ENCODE data around the gene NECAP2. TPM values are rescaled to one million over a fixed set of nuclear protein-coding genes. Genes with fewer than 3 reads are reported as not detected.
A peak's percentile ranks its signal among the peaks of the same experiment; 100 is the strongest.

Gene NECAP2
- total RNA-seq, 1 experiment from 2014 or later: 29.8 TPM

DNA sequence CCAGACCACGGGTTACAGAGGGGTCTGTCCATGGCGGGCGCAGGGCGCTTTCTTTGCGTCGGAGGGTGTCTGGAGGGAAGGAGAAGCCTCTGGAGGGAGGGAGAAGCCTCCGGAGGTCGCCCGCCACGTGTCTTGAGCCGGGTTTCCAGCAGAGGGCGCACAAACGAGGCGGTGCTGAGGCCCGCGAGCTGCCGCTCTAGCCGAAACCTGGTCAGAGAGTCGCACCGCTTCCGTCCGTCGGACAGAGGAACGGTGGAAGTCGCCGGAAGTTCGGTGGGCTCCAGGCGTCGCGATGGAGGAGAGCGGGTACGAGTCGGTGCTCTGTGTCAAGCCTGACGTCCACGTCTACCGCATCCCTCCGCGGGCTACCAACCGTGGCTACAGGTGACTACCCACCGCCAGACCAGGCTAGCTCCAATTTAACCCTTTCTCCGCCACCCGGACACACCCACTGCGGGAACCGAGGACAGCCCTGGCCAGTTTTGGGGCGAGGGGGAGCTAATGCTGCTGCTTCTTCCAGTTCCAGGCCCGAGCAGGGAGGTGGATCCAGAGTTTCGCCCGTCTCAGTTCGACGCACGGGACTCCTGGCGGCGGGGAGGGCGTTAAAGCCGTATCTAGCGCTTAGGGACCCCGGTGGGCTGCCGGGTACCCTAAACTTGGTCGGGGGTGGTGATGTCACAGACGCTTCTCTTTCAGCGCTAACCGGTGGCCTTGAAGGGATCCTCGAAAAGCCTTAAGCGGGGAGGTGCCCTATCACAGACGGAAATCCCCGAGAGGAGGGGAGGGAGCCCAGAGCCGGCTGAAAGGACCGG lies at the start of gene NECAP2 (continued):
- TF ChIP-seq, protein P1, sequence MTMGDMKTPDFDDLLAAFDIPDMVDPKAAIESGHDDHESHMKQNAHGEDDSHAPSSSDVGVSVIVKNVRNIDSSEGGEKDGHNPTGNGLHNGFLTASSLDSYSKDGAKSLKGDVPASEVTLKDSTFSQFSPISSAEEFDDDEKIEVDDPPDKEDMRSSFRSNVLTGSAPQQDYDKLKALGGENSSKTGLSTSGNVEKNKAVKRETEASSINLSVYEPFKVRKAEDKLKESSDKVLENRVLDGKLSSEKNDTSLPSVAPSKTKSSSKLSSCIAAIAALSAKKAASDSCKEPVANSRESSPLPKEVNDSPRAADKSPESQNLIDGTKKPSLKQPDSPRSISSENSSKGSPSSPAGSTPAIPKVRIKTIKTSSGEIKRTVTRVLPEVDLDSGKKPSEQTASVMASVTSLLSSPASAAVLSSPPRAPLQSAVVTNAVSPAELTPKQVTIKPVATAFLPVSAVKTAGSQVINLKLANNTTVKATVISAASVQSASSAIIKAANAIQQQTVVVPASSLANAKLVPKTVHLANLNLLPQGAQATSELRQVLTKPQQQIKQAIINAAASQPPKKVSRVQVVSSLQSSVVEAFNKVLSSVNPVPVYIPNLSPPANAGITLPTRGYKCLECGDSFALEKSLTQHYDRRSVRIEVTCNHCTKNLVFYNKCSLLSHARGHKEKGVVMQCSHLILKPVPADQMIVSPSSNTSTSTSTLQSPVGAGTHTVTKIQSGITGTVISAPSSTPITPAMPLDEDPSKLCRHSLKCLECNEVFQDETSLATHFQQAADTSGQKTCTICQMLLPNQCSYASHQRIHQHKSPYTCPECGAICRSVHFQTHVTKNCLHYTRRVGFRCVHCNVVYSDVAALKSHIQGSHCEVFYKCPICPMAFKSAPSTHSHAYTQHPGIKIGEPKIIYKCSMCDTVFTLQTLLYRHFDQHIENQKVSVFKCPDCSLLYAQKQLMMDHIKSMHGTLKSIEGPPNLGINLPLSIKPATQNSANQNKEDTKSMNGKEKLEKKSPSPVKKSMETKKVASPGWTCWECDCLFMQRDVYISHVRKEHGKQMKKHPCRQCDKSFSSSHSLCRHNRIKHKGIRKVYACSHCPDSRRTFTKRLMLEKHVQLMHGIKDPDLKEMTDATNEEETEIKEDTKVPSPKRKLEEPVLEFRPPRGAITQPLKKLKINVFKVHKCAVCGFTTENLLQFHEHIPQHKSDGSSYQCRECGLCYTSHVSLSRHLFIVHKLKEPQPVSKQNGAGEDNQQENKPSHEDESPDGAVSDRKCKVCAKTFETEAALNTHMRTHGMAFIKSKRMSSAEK (CRISPR knock-in tag; IDR thresholded peaks at IDR 0.05; ENCODE audit: borderline replicate concordance): no peak
- no peak for TF ChIP-seq NFATC4 (CRISPR knock-in tag; IDR thresholded peaks at IDR 0.05)
- TF ChIP-seq, protein P2, sequence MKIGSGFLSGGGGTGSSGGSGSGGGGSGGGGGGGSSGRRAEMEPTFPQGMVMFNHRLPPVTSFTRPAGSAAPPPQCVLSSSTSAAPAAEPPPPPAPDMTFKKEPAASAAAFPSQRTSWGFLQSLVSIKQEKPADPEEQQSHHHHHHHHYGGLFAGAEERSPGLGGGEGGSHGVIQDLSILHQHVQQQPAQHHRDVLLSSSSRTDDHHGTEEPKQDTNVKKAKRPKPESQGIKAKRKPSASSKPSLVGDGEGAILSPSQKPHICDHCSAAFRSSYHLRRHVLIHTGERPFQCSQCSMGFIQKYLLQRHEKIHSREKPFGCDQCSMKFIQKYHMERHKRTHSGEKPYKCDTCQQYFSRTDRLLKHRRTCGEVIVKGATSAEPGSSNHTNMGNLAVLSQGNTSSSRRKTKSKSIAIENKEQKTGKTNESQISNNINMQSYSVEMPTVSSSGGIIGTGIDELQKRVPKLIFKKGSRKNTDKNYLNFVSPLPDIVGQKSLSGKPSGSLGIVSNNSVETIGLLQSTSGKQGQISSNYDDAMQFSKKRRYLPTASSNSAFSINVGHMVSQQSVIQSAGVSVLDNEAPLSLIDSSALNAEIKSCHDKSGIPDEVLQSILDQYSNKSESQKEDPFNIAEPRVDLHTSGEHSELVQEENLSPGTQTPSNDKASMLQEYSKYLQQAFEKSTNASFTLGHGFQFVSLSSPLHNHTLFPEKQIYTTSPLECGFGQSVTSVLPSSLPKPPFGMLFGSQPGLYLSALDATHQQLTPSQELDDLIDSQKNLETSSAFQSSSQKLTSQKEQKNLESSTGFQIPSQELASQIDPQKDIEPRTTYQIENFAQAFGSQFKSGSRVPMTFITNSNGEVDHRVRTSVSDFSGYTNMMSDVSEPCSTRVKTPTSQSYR (CRISPR knock-in tag; IDR thresholded peaks at IDR 0.05): no peak
- TF ChIP-seq AR (CRISPR knock-in tag; IDR thresholded peaks at IDR 0.05): no peak
- TF ChIP-seq FOXJ3 (CRISPR knock-in tag; IDR thresholded peaks at IDR 0.05; ENCODE audit: borderline replicate concordance): no peak
- TF ChIP-seq SMAD4 (CRISPR knock-in tag; IDR thresholded peaks at IDR 0.05): no peak
- TF ChIP-seq STAT6 (CRISPR knock-in tag; conservative IDR thresholded peaks at IDR 0.05; ENCODE audit: low read depth): no peak
- no peak for TF ChIP-seq SMAD3 (CRISPR knock-in tag; IDR thresholded peaks at IDR 0.05; ENCODE audit: borderline replicate concordance)
- 0 out of 2 replicates have a peak, but pooled peaks have one; percentile 2 for TF ChIP-seq JUN (CRISPR knock-in tag; IDR thresholded peaks at IDR 0.05)
- peak; percentile 89 for TF ChIP-seq CREM (CRISPR knock-in tag; IDR thresholded peaks at IDR 0.05)
- TF ChIP-seq, protein P3, sequence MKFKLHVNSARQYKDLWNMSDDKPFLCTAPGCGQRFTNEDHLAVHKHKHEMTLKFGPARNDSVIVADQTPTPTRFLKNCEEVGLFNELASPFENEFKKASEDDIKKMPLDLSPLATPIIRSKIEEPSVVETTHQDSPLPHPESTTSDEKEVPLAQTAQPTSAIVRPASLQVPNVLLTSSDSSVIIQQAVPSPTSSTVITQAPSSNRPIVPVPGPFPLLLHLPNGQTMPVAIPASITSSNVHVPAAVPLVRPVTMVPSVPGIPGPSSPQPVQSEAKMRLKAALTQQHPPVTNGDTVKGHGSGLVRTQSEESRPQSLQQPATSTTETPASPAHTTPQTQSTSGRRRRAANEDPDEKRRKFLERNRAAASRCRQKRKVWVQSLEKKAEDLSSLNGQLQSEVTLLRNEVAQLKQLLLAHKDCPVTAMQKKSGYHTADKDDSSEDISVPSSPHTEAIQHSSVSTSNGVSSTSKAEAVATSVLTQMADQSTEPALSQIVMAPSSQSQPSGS (CRISPR knock-in tag; IDR thresholded peaks at IDR 0.05; ENCODE audit: borderline replicate concordance, low read depth): no peak
- TF ChIP-seq NR3C1 (CRISPR knock-in tag; conservative IDR thresholded peaks at IDR 0.05; ENCODE audit: low read depth): no peak

Data from WTC11 (cell line).